Neuronal stem cell (in vitro differentiated cells): Measurements from ENCODE around the gene C1S.

Source experiments
- DNase-seq: peaks from one replicate; pipeline ENCODE4 v3.0.0-alpha.2; 2013; ENCODE audit warnings: low spot score
- H2AFZ ChIP-seq: one replicate; pipeline ENCODE4 v1.6.1; 2013; ENCODE audit warnings: mild to moderate bottlenecking, low read length, inconsistent platforms
- H2AK5ac ChIP-seq: 2 replicates; pipeline ENCODE4 v1.6.1; 2013; ENCODE audit warnings: low read depth, mild to moderate bottlenecking, inconsistent platforms, low read length, moderate library complexity, mixed read lengths
- H2BK120ac ChIP-seq: 2 replicates; pipeline ENCODE4 v1.6.1; 2013; ENCODE audit warnings: low read depth, mild to moderate bottlenecking, inconsistent platforms, low read length, moderate library complexity, mixed read lengths
- H2BK12ac ChIP-seq: one replicate; pipeline ENCODE4 v1.6.1; 2013; ENCODE audit warnings: low read length, inconsistent platforms
- H2BK15ac ChIP-seq: 2 replicates; pipeline ENCODE4 v1.6.1; 2013; ENCODE audit warnings: mild to moderate bottlenecking, low read length, inconsistent platforms, mixed read lengths
- H2BK5ac ChIP-seq: one replicate; pipeline ENCODE4 v1.6.1; 2013; ENCODE audit warnings: inconsistent platforms, mild to moderate bottlenecking, low read length, moderate library complexity
- H3K14ac ChIP-seq: one replicate; pipeline ENCODE4 v1.6.1; 2013; ENCODE audit warnings: low read length, inconsistent platforms
- H3K18ac ChIP-seq: 2 replicates; pipeline ENCODE4 v1.6.1; 2013; ENCODE audit warnings: low read length, inconsistent platforms
- H3K23ac ChIP-seq: 2 replicates; pipeline ENCODE4 v1.6.1; 2013; ENCODE audit warnings: low read depth, mild to moderate bottlenecking, mixed read lengths, low read length, inconsistent platforms; ENCODE audit not compliant: poor library complexity
- H3K27ac ChIP-seq: replicated peaks from 3 replicates; pipeline ENCODE4 v1.5.1; 2013; ENCODE audit warnings: low read length, inconsistent platforms
- H3K27me3 ChIP-seq, 3 experiments: 2 replicates each; pipeline ENCODE4 v1.6.1; 2013; ENCODE audit warnings: low read length in 3 of 3, mild to moderate bottlenecking in 2 of 3, inconsistent platforms in 1 of 3, low read depth in 1 of 3, mixed read lengths in 1 of 3, moderate library complexity in 1 of 3; ENCODE audit not compliant: control insufficient read depth in 3 of 3, insufficient read depth in 3 of 3
- H3K36me3 ChIP-seq, 2 donors: replicated peaks in 1 of 2; 2 replicates each; pipeline ENCODE4 v1.6.1; 2013; ENCODE audit warnings: low read length in 2 of 2; ENCODE audit not compliant: control insufficient read depth in 2 of 2, insufficient read depth in 2 of 2
- H3K4ac ChIP-seq: 2 replicates; pipeline ENCODE4 v1.6.1; 2013; ENCODE audit warnings: inconsistent platforms, mild to moderate bottlenecking, low read length, moderate library complexity
- H3K4me1 ChIP-seq, 2 donors: 1 replicate in 1 of 2; 2 replicates in 1 of 2; pipeline ENCODE4 v1.6.1; 2013; ENCODE audit warnings: low read length in 2 of 2, low read depth in 1 of 2; ENCODE audit not compliant: control insufficient read depth in 2 of 2, insufficient read depth in 1 of 2
- H3K4me2 ChIP-seq: one replicate; pipeline ENCODE4 v1.6.1; 2013; ENCODE audit warnings: mild to moderate bottlenecking, low read length, inconsistent platforms; ENCODE audit not compliant: insufficient read depth, poor library complexity, severe bottlenecking
- H3K4me3 ChIP-seq, 2 donors: 2 replicates each; pipeline ENCODE4 v1.5.1; 2013; ENCODE audit warnings: low read length in 2 of 2, mild to moderate bottlenecking in 2 of 2, inconsistent platforms in 1 of 2, moderate library complexity in 1 of 2
- H3K79me1 ChIP-seq: one replicate; pipeline ENCODE4 v1.6.1; 2013; ENCODE audit warnings: low read depth, mild to moderate bottlenecking, inconsistent platforms, low read length, moderate library complexity
- H3K9ac ChIP-seq: one replicate; pipeline ENCODE4 v1.6.1; 2013; ENCODE audit warnings: mild to moderate bottlenecking, low read depth, low read length, inconsistent platforms; ENCODE audit not compliant: poor library complexity
- H3K9me3 ChIP-seq, 2 donors: replicated peaks in 1 of 2; 2 replicates each; pipeline versions ENCODE3 to v1.6.1; 2013; ENCODE audit warnings: low read length in 2 of 2, mild to moderate bottlenecking in 2 of 2, inconsistent platforms in 1 of 2, low read depth in 1 of 2, mixed read lengths in 1 of 2, moderate library complexity in 1 of 2; ENCODE audit not compliant: control insufficient read depth in 2 of 2, insufficient read depth in 1 of 2
- H4K8ac ChIP-seq: one replicate; pipeline ENCODE4 v1.6.1; 2013; ENCODE audit warnings: low read depth, mild to moderate bottlenecking, inconsistent platforms, low read length, moderate library complexity
- H4K91ac ChIP-seq: one replicate; pipeline ENCODE4 v1.6.1; 2013; ENCODE audit warnings: low read length, low read depth, mild to moderate bottlenecking, inconsistent platforms; ENCODE audit not compliant: poor library complexity
- WGBS, 2 donors: extraction: QIAGEN DNeasy Blood & Tissue Kit; methylation state at CpG; one replicate each; pipeline ENCODE4 v1.1.7; 2013; ENCODE audit warnings: missing lambda C conversion rate in 2 of 2, mixed read lengths in 1 of 2; ENCODE audit not compliant: insufficient read length in 2 of 2, insufficient replicate concordance in 1 of 2; ENCODE audit errors: extremely low coverage in 2 of 2; 5-methylcytosine and 5-hydroxymethylcytosine counted together

The C1S gene

GRCh38 chr12:7099290-7099996, 38.9 kb downstream of the C1S start:
- no peak overlapping the region for H2BK12ac ChIP-seq
- H3K4ac ChIP-seq, result no peak overlapping the region
- no peaks in the 10 kb centered on the region for H3K27me3 ChIP-seq
- no peak overlapping the region for H4K91ac ChIP-seq
- no peak overlapping the region for H2AK5ac ChIP-seq
- no peak overlapping the region for H2BK15ac ChIP-seq
- no peak overlapping the region for H3K4me2 ChIP-seq
- H3K4me1 ChIP-seq, result no peaks in the 10 kb centered on the region
- H3K79me1 ChIP-seq, result peaks cover 1% of the 10 kb centered on the region
- H3K23ac ChIP-seq, result no peak overlapping the region
- H3K27ac ChIP-seq, result no peak overlapping the region
- no peak overlapping the region for H3K14ac ChIP-seq
- no peak overlapping the region for H2BK120ac ChIP-seq
- DNase-seq, result no peak
- no peaks in the 10 kb centered on the region for H3K9me3 ChIP-seq
- H3K4me3 ChIP-seq, result no peak overlapping the region
- no peak overlapping the region for H3K18ac ChIP-seq
- peaks cover 7 to 45% of the 10 kb centered on the region in 2 donors for H3K36me3 ChIP-seq
- WGBS, 2 donors, result no CpG with 5 or more reads among the region's 9 CpGs
- no peak overlapping the region for H3K9ac ChIP-seq
- H2AFZ ChIP-seq, result no peak overlapping the region
- H2BK5ac ChIP-seq, result no peak overlapping the region
- H4K8ac ChIP-seq, result no peak overlapping the region

GRCh38 chr12:7100239-7100638, 39.7 kb downstream of the C1S start:
- Histone ChIP-seq H2BK120ac (no peak overlapping the region), H3K4me2 (no peak overlapping the region), H3K4me3 (no peak overlapping the region), H3K27me3 (no peaks in the 10 kb centered on the region), H3K4ac (no peak overlapping the region), H2BK15ac (no peak overlapping the region), H3K14ac (no peak overlapping the region), H2BK5ac (no peak overlapping the region), H2AK5ac (no peak overlapping the region), H2BK12ac (no peak overlapping the region), H3K36me3 (peaks cover 7 to 49% of the 10 kb centered on the region in 2 donors), H4K8ac (no peak overlapping the region), H2AFZ (no peak overlapping the region), H3K79me1 (peaks cover 1% of the 10 kb centered on the region), H3K27ac (no peak overlapping the region), H4K91ac (no peak overlapping the region), H3K23ac (no peak overlapping the region), H3K9ac (no peak overlapping the region), H3K4me1 (no peaks in the 10 kb centered on the region), H3K9me3 (no peaks in the 10 kb centered on the region), H3K18ac (no peak overlapping the region)
- WGBS, 2 donors, result no CpG with 5 or more reads among the region's 4 CpGs
- DNase-seq, result no peak

- no peaks in the 10 kb centered on the region for H3K27me3 ChIP-seq
- no peak overlapping the region for H3K23ac ChIP-seq
- no peak overlapping the region for H2BK12ac ChIP-seq
- H3K14ac ChIP-seq, result no peak overlapping the region
- H2AK5ac ChIP-seq, result no peak overlapping the region
- H3K4me1 ChIP-seq, result no peaks in the 10 kb centered on the region
- H3K36me3 ChIP-seq, result peaks cover 7 to 50% of the 10 kb centered on the region in 2 donors
- no peak overlapping the region for H3K18ac ChIP-seq
- H3K9me3 ChIP-seq, result peaks cover 0 to 6% of the 10 kb centered on the region in 2 donors
- H3K79me1 ChIP-seq, result peaks cover 1% of the 10 kb centered on the region
- H4K91ac ChIP-seq, result no peak overlapping the region
- no peak overlapping the region for H2BK5ac ChIP-seq
- H3K4me2 ChIP-seq, result no peak overlapping the region
- DNase-seq, result no peak
- H2BK15ac ChIP-seq, result no peak overlapping the region
- H4K8ac ChIP-seq, result no peak overlapping the region
- no peak overlapping the region for H3K4ac ChIP-seq
- no peak overlapping the region for H3K4me3 ChIP-seq
- H2BK120ac ChIP-seq, result no peak overlapping the region
- no peak overlapping the region for H2AFZ ChIP-seq
- H3K27ac ChIP-seq, result no peak overlapping the region
- H3K9ac ChIP-seq, result no peak overlapping the region
- no CpG with 5 or more reads among the region's 4 CpGs for WGBS, 2 donors
Observed at GRCh38 chr12:7101047-7101693, 40.7 kb downstream of the C1S start.

DNA sequence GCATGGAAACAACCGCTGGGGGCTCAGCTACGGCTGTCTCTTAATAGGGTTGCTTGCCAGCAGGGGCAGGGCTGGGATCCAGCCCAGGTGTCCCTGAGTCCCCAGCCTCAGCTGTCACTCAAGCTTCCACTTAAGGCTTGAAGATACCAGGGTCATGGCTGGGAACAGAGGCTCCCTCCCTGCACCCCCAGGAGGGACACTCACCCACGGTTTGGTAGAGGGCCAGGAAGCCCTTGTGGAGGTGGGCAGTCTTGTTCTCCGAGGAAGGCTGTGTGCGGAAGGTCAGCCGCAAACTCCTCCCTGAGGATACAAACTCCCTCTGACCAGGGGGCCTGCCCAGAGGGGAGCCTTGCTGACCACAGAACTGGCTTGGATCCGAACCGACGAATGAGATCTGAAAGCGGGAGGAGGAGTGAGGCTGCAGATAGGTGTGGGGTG, 41.2 kb downstream of the C1S start:
- no peaks in the 10 kb centered on the region for H3K27me3 ChIP-seq
- H4K91ac ChIP-seq, result no peak overlapping the region
- no peak overlapping the region for H3K23ac ChIP-seq
- H3K36me3 ChIP-seq, result peaks cover 7 to 53% of the 10 kb centered on the region in 2 donors
- no CpG with 5 or more reads among the region's 10 CpGs for WGBS, 2 donors
- H3K4ac ChIP-seq, result no peak overlapping the region
- no peak overlapping the region for H3K9ac ChIP-seq
- H3K18ac ChIP-seq, result no peak overlapping the region
- H3K4me1 ChIP-seq, result no peaks in the 10 kb centered on the region
- no peak overlapping the region for H2BK12ac ChIP-seq
- no peaks in the 10 kb centered on the region for H3K79me1 ChIP-seq
- no peak overlapping the region for H2BK15ac ChIP-seq
- H2BK120ac ChIP-seq, result no peak overlapping the region
- no peak overlapping the region for H3K4me3 ChIP-seq
- no peak overlapping the region for H3K14ac ChIP-seq
- H2BK5ac ChIP-seq, result no peak overlapping the region
- no peak overlapping the region for H3K27ac ChIP-seq
- no peak overlapping the region for H3K4me2 ChIP-seq
- no peak overlapping the region for H2AFZ ChIP-seq
- no peak for DNase-seq
- H3K9me3 ChIP-seq, result peaks cover 2 to 11% of the 10 kb centered on the region in 2 donors
- H4K8ac ChIP-seq, result no peak overlapping the region
- no peak overlapping the region for H2AK5ac ChIP-seq
